GM08714 (cell line): Measurements from ENCODE around the gene RORB.
"Not testable (repeated sequence)": the region's sequence is repeated elsewhere in the genome, so short reads cannot be mapped to it uniquely, and the experiment has no call there.

Experiments used
- H3K4me3 ChIP-seq: fragments of 200-500 bp; sonication (Bioruptor generic); 2 replicates; pipeline ENCODE4 v1.5.1; 2014; ENCODE audit warnings: mild to moderate bottlenecking, low read length, inconsistent platforms
- ZNF274 ChIP-seq: IDR thresholded peaks from 2 replicates; pipeline ENCODE4 v1.6.1; 2012; ENCODE audit warnings: mild to moderate bottlenecking, low read depth, low read length

The RORB gene

DNA sequence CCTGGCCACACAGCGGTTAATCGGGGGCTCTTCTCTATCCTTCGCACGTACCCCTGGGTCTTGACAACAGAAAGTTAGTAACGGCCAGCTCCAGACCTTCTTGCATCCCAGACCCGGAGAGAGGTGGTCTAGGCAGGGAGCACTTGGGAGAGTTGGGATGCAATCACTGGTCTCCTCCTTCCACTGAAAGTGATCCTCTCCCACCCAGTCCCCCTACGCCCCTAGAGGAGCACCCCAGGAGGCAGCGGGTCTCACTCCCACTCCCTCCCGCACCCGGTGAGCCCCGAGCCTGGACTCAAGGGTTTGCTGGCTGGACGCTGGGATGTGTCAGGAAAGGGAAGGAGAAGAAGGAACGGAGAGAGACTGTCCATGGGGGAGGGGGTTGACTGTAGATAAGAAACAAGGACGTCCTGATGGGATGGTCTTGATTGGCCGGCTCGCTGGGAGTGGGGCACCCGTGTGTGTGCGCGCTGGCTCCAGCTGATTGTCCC lies 2.0 kb downstream of the RORB start:
- H3K4me3 ChIP-seq: no peak overlapping the region

DNA sequence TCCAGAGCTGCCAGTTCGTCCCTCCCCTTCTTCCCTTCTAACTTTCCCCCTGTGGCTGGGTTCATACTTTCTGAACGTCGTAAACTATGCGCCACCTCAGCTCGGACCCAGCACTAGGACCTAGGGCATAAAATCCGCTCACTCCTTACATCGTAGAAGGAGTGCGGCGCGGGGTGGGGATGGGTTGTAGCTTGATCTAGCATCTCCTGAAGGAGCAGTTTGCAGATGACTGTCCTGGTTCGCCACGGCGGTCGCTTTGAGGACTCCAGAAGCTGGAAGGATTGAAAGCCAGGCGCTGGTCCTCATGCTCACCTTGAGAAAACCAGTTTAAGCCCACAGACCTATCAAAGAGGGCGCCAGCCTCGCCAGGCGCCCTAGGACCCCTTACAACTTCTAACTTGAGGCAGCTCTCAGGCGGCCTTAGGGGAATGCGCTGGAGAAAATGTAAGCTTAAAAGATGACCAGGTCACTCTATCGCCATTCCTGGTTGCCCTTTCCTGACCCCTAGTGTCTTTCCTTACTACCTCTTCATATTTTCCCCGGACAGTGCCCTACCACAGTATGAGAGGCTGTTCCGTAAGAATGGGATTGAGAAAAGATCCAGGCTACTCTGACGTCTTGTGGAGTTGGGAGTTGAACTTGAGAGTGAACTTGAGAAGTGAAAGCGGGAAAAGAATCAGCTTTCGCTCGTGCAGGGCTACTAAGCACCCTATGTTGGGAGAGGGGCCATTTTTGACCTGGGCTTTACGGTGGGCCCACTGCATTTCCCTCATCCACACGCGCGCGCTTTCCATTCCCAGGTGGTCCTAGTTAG lies 2.8 kb downstream of the RORB start:
- no peak overlapping the region for H3K4me3 ChIP-seq
- TF ChIP-seq ZNF274: no peak

More for the DNA sequence above, 2.0 kb downstream of the RORB start:
- no peak for TF ChIP-seq ZNF274

- H3K4me3 ChIP-seq: no peak overlapping the region
- no peak for TF ChIP-seq ZNF274
Observed at GRCh38 chr9:74500584-74500924, 3.4 kb downstream of the RORB start.

DNA sequence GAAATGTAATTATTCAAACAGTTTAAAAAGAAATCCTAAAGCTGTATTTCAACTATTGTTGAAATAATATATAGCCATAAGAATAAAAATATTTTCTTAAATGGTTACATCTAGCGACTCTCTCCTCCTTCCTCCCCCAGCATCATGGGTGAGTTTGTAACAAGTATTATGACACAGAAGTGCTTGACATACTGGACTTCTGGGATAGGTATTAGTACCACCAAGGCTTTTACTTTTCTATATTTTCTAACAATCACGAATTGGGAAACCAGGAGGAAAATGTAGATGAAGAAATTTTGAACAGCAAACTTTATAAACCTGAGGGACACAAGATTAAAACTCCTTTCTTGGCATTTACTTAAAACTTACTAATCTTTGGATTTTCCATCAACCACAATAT lies 4.4 kb downstream of the RORB start:
- no peak for TF ChIP-seq ZNF274
- no peak overlapping the region for H3K4me3 ChIP-seq

DNA sequence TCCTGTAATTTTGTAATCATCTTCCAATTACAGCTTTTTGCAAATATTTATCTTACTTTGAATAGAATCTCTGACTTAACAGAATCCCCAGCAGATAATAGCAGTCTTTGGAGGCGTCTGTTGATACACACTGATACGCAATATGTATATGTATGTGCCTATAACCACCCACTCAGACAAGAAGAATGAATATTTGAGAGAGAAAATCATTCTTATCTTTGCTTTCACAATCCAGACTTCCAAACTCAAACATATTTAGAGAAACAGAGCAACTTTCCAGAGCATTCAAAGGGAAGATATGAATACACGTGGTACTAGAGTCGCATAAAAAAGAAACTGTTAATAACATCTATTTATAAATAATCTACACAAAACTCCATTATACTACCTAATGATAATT lies 6.1 kb downstream of the RORB start:
- no peak overlapping the region for H3K4me3 ChIP-seq
- TF ChIP-seq ZNF274: no peak

DNA sequence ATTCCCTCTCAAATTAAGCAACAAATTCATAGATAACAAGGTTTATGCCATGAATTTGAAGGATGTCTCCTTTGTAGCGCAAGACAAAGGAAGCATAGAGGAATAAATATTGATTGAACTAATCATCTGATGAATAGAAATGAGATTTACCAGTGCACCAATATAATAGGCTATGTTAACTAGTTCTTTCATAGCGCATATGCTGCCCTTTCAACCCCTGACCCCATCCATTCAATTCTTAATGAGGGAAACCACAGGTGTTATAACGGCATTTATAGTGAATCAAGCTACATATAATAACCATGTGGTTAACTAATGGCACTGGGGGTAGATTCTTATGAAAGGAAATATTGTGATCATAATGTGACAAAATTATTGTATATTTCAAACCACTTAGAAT lies 6.5 kb downstream of the RORB start:
- no peak for TF ChIP-seq ZNF274
- H3K4me3 ChIP-seq: no peak overlapping the region

DNA sequence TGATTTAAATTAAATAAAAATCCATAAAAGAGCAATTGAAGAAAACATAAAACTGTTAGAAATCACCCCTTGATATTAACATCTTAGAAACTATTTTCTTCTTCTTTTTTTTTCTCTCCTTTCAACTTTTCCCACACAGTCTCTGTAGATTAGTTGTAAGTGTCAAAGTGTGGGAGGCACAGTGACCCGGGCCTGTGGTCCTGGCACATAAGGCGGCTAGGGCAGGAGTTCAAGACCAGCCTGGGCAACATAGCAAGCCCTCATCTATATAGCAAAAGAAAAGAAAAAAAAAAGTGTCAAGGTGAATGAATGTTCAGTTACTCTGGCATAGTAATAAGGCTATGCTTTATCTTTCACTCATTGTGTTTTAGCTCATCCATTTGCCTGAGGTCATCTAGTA lies 14.2 kb downstream of the RORB start:
- no peak overlapping the region for H3K4me3 ChIP-seq
- no peak for TF ChIP-seq ZNF274

- no peak for TF ChIP-seq ZNF274
Observed at GRCh38 chr9:74512416-74512815, 15.3 kb downstream of the RORB start.

DNA sequence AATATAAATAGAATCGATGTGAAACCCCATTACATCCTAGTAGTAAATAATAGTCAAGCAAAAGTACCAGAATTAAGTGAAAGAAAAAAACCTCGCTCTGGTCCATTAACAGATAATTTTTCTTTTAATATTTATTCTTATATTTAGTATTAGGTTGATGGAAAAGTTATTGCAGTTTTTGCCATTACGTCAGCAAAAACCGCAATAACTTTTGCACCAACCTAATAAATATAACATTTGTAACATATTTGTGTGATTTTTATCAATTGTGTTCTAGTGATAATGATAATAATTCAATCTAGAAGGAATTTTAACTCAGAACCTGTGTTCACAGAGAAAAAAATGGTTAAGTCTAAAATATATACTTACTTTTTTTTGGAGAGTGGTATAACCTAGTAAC lies 16.1 kb downstream of the RORB start:
- no peak overlapping the region for H3K4me3 ChIP-seq
- no peak for TF ChIP-seq ZNF274

More at GRCh38 chr9:74512416-74512815, 15.3 kb downstream of the RORB start:
- no peak overlapping the region for H3K4me3 ChIP-seq

DNA sequence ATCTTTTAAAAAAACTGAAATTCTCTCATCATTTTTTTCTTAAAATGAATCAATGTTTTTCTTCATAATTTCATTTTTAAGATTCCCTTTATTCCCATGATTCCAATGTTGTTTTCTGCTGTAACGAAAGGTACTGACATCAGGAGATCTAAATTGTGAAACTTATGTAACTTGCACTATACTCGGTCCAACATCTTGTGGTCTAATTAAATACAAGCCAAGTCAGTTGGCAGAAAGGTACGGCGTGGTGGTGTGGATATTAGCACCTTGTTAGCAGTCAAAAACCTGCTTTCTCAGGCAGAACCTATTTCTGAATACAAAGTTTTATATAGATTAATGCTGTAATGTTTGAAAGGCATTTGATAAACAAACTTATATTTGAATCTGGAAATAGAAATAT lies 20.1 kb downstream of the RORB start:
- H3K4me3 ChIP-seq: no peak overlapping the region
- TF ChIP-seq ZNF274: no peak

DNA sequence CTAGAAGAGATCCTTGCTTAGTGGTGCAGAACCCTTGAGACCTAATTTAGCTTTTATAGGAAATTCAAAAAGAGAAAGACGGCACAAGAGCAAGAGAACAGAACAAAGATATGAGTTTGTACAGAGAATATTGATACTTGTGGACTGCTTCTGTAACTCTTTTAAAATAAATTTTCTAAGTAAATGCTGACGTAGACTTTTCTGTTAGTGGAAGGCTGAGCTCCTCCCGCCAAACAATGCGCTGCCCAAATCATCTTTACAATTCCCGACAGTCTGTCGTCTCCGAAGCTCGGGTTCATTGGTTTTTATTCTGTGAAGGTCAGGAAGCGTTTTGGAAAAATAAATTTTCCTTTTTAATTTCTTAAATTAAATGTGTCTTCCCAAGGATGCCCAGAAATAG lies 22.3 kb downstream of the RORB start:
- TF ChIP-seq ZNF274: no peak
- no peak overlapping the region for H3K4me3 ChIP-seq

- TF ChIP-seq ZNF274: no peak
- no peak overlapping the region for H3K4me3 ChIP-seq
Observed at GRCh38 chr9:74521009-74521408, 23.9 kb downstream of the RORB start.

DNA sequence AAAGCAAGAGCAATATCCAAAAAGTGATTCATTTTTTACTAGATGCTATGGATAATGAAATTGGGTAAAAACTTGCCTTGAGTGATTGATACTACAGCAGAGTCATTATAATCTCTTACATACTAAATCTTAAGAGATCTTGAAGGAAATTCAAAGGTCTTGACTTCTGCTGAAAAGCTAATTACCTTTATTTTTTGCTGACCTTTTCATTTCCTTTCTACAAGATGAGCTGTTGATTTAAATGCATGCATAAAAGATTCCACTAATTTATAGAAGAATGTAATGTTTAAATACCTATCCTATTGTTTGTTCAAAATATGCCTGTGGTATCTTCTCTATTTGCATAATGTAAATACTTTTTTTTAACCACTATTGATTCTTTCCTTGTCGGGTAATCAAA lies 27.2 kb downstream of the RORB start:
- TF ChIP-seq ZNF274: no peak
- H3K4me3 ChIP-seq: no peak overlapping the region

DNA sequence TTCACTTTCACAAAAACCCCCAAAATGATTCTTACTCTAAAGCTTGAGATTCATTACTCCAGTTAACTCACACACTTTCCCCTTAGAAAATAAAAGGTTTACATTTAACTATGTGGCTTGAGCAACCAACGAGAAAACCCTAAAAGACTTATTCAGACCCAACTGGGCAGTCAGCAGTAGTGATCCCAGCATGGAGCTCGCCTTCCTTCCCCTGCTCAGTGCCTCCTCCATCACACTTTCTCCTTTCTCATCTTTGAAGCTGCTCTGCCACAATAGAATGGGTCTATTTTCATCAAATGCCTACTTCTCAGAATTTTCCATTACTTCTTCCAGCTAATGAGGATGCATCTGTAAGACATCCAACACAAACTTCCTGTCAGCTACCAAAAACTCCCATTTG lies 29.1 kb downstream of the RORB start:
- H3K4me3 ChIP-seq: no peak overlapping the region
- TF ChIP-seq ZNF274: no peak

- no peak overlapping the region for H3K4me3 ChIP-seq
- TF ChIP-seq ZNF274: no peak
Observed at GRCh38 chr9:74527718-74528117, 30.6 kb downstream of the RORB start.

- no peak overlapping the region for H3K4me3 ChIP-seq
- no peak for TF ChIP-seq ZNF274
Observed at GRCh38 chr9:74528207-74528606, 31.1 kb downstream of the RORB start.

- H3K4me3 ChIP-seq: not testable (repeated sequence)
Observed at GRCh38 chr9:74530458-74530857, 33.3 kb downstream of the RORB start.
